Caco-2 (cell line): ENCODE measurements around the gene UBE2E2. TPM values are rescaled to one million over a fixed set of nuclear protein-coding genes. Genes with fewer than 3 reads are reported as not detected.

Source experiments
- BruUV-seq: library from RNA; stranded (reverse); fragments of 400-500 nt; replicated peaks from 2 replicates; lab custom pipeline; 2021; lab: Mats Ljungman, UMichigan
- CTCF ChIA-PET: fragments of 300-600 bp; sonication (Branson Sonifier 250); formaldehyde crosslinking; loops from one replicate; lab custom pipeline; 2022; ENCODE audit warnings: antibody characterized with exemption; lab: Charles Lee
- POLR2A ChIA-PET: fragments of 300-600 bp; sonication (Branson Sonifier 250); formaldehyde crosslinking; loops from one replicate; lab custom pipeline; 2022; ENCODE audit warnings: antibody characterized with exemption; lab: Charles Lee
- DNase-seq, 2 experiments: peaks; one replicate each; pipeline versions ENCODE4 v3.0.0 to v3.0.0-alpha.2; 2020 to 2022
- H3K27me3 ChIP-seq: replicated peaks from 2 replicates; pipeline ENCODE4 v1.6.0; 2011; ENCODE audit warnings: low read length; ENCODE audit not compliant: control insufficient read depth, insufficient read depth
- H3K36me3 ChIP-seq: 2 replicates; pipeline ENCODE4 v1.5.1; 2011; ENCODE audit warnings: low read length; ENCODE audit not compliant: control insufficient read depth, insufficient read depth
- H3K4me1 ChIP-seq: fragments of 250-450 bp; sonication (Bioruptor Pico); 2 replicates; pipeline ENCODE4 v1.5.1; 2020; ENCODE audit warnings: mild to moderate bottlenecking
- H3K4me3 ChIP-seq: 2 replicates; pipeline ENCODE4 v1.5.1; 2011; ENCODE audit warnings: low read depth, mild to moderate bottlenecking, control low read depth, low read length
- H3K9me3 ChIP-seq: fragments of 250-450 bp; sonication (Bioruptor Pico); 2 replicates; pipeline ENCODE4 v1.5.1; 2020; ENCODE audit warnings: mild to moderate bottlenecking, moderate library complexity
- H3K27ac Mint-ChIP-seq: one replicate; pipeline ENCODE4 v1.8.0; 2022; ENCODE audit warnings: mixed read lengths; ENCODE audit not compliant: unreplicated experiment
- H3K27me3 Mint-ChIP-seq: one replicate; pipeline ENCODE4 v1.8.0; 2022; ENCODE audit warnings: mixed read lengths; ENCODE audit not compliant: insufficient read depth, unreplicated experiment
- H3K36me3 Mint-ChIP-seq: one replicate; pipeline ENCODE4 v1.8.0; 2022; ENCODE audit warnings: mild to moderate bottlenecking, mixed read lengths; ENCODE audit not compliant: insufficient read depth, unreplicated experiment
- H3K4me1 Mint-ChIP-seq: one replicate; pipeline ENCODE4 v1.8.0; 2022; ENCODE audit warnings: low read depth, mixed read lengths; ENCODE audit not compliant: unreplicated experiment
- H3K4me3 Mint-ChIP-seq: one replicate; pipeline ENCODE4 v1.8.0; 2022; ENCODE audit warnings: mild to moderate bottlenecking, moderate library complexity, mixed read lengths; ENCODE audit not compliant: unreplicated experiment
- H3K9me3 Mint-ChIP-seq: one replicate; pipeline ENCODE4 v1.8.0; 2022; ENCODE audit warnings: mixed read lengths; ENCODE audit not compliant: unreplicated experiment
- CTCF ChIP-seq, 2 experiments: fragments of 200-600 bp in 1 of 2; IDR thresholded peaks; 1 replicate in 1 of 2; 2 replicates in 1 of 2; pipeline versions ENCODE4 v1.5.1 to v1.8.0; 2011 to 2022; ENCODE audit warnings: antibody characterized with exemption in 1 of 2, control low read depth in 1 of 2, inconsistent platforms in 1 of 2, low read depth in 1 of 2, low read length in 1 of 2, mild to moderate bottlenecking in 1 of 2, moderate library complexity in 1 of 2; ENCODE audit not compliant: insufficient read depth in 1 of 2, severe bottlenecking in 1 of 2, unreplicated experiment in 1 of 2
- intact Hi-C: fragments of 100-400 bp; cut with micrococcal nuclease; formaldehyde crosslinking; loops from one replicate; pipeline ENCODE4 v1.10.0; 2022; ENCODE audit not compliant: unreplicated experiment
- total RNA-seq: library from RNA; stranded (reverse); gene quantifications from 2 replicates; pipeline ENCODE4 v1.2.3, GENCODE V29; 2022

Gene UBE2E2
- total RNA-seq, 1 experiment from 2014 or later = 83.8 TPM

GRCh38 chr3:23329471-23330105 lies 126.5 kb downstream of the UBE2E2 start:
- no peaks in the 10 kb centered on the region for H3K36me3 ChIP-seq
- Mint-ChIP-seq H3K4me1 (no peaks in the 10 kb centered on the region), H3K27ac (no peak overlapping the region), H3K36me3 (no peaks in the 10 kb centered on the region), H3K27me3 (no peaks in the 10 kb centered on the region), H3K9me3 (no peaks in the 10 kb centered on the region), H3K4me3 (no peak overlapping the region)
- no peaks in the 10 kb centered on the region for H3K27me3 ChIP-seq
- H3K4me1 ChIP-seq = no peaks in the 10 kb centered on the region
- intact Hi-C loops = no loop called here
- TF ChIP-seq CTCF (IDR thresholded peaks at IDR 0.05; ENCODE audit: insufficient read depth in 1 of 2, low read depth in 1 of 2, low read length in 1 of 2, severe bottlenecking in 1 of 2, unreplicated experiment in 1 of 2) = no peak
- ChIA-PET POLR2A (no interaction called here), CTCF (no interaction called here)
- H3K4me3 ChIP-seq = no peak overlapping the region
- H3K9me3 ChIP-seq = no peaks in the 10 kb centered on the region
- no peak for DNase-seq
- no TSS peak for BruUV-seq

DNA sequence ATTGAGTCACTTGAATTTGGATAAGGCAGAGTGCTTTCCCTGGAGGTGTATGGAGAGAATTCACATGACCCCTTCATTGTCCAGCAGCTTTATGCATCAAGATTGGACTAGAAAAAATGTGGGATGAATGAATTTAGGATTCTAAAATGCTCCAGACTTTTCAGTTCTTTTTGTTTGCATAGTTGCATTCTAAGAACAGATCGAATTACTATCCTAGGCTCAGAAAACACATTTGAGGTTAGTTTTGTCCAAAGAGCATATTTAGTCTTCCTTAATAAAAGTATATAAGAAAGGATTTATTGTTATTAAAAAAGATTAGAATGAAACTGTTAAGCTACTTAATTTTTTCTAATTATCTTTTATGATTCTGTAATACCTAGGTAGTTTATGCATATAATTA lies 127.4 kb downstream of the UBE2E2 start:
- no peak overlapping the region for H3K4me3 ChIP-seq
- POLR2A ChIA-PET = no interaction called here
- no peaks in the 10 kb centered on the region for H3K27me3 Mint-ChIP-seq
- H3K36me3 Mint-ChIP-seq = no peaks in the 10 kb centered on the region
- H3K4me1 ChIP-seq = no peaks in the 10 kb centered on the region
- no peak overlapping the region for H3K4me3 Mint-ChIP-seq
- H3K4me1 Mint-ChIP-seq = no peaks in the 10 kb centered on the region
- H3K9me3 Mint-ChIP-seq = no peaks in the 10 kb centered on the region
- no peaks in the 10 kb centered on the region for H3K36me3 ChIP-seq
- H3K27ac Mint-ChIP-seq = no peak overlapping the region
- BruUV-seq = no TSS peak
- no peaks in the 10 kb centered on the region for H3K9me3 ChIP-seq
- intact Hi-C loops = no loop called here
- DNase-seq = no peak
- TF ChIP-seq CTCF (IDR thresholded peaks at IDR 0.05; ENCODE audit: insufficient read depth in 1 of 2, low read depth in 1 of 2, low read length in 1 of 2, severe bottlenecking in 1 of 2, unreplicated experiment in 1 of 2) = no peak
- H3K27me3 ChIP-seq = no peaks in the 10 kb centered on the region
- CTCF ChIA-PET = no interaction called here

DNA sequence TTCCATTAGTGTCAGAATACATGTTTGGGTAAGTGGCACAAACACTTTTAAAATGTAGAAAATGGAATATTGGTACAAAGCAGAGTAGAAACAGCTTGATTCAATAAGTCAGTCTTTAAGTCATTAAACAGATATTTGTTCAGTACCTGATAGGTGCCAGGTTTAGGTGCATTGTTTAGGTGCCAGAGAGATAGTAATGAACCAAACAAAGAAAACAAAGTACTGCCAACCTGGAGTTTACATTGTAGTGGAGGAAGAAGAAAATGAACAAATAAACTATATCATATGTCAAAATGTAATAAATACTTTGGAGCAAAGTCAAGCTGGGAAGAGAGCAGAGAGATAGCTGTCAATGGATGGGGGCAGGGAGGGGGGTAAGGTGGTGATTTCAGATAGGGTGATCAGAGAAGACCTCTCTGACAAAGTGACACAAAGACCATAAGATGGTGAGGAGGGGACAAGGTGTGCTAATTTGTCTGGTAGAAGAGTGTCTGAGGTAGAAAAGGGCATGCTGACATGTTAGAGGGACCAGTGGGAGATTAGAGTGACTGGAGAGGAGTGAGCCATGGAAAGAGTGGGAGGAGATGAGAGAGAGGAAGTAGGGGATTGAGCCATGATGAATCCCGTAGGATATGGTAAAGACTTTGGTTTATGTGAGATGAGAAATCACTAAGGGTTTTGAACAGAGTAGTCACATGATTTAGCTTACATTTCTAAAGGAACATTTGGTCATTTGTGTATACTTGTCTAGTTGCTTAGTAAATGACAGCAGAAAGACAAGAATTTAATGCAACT lies 128.2 kb downstream of the UBE2E2 start:
- POLR2A ChIA-PET = no interaction called here
- no peaks in the 10 kb centered on the region for H3K27me3 Mint-ChIP-seq
- no peaks in the 10 kb centered on the region for H3K36me3 Mint-ChIP-seq
- no peak overlapping the region for H3K4me3 ChIP-seq
- H3K36me3 ChIP-seq = no peaks in the 10 kb centered on the region
- no TSS peak for BruUV-seq
- no peak for TF ChIP-seq CTCF (IDR thresholded peaks at IDR 0.05; ENCODE audit: insufficient read depth in 1 of 2, low read depth in 1 of 2, low read length in 1 of 2, severe bottlenecking in 1 of 2, unreplicated experiment in 1 of 2)
- no peak overlapping the region for H3K4me3 Mint-ChIP-seq
- H3K9me3 Mint-ChIP-seq = no peaks in the 10 kb centered on the region
- H3K27ac Mint-ChIP-seq = no peak overlapping the region
- intact Hi-C loops = no loop called here
- no peaks in the 10 kb centered on the region for H3K9me3 ChIP-seq
- no peaks in the 10 kb centered on the region for H3K4me1 Mint-ChIP-seq
- CTCF ChIA-PET = no interaction called here
- no peak for DNase-seq
- no peaks in the 10 kb centered on the region for H3K27me3 ChIP-seq
- H3K4me1 ChIP-seq = no peaks in the 10 kb centered on the region
